Measurements from ENCODE around the gene CNTN4. TPM values are rescaled to one million over a fixed set of nuclear protein-coding genes. Genes with fewer than 3 reads are reported as not detected.
"Not testable (repeated sequence)": the region's sequence is repeated elsewhere in the genome, so short reads cannot be mapped to it uniquely, and the experiment has no call there.

Gene CNTN4
- total RNA-seq, 1 donor from 2014 or later: 56.9 TPM

GRCh38 chr3:2807514-2807913, 708.8 kb downstream of the CNTN4 start:
- no peak for DNase-seq

- no peak for DNase-seq
These were observed 712.1 kb downstream of the CNTN4 start for GRCh38 chr3:2810723-2811122.

- no peak for DNase-seq
These were observed 720.9 kb downstream of the CNTN4 start for GRCh38 chr3:2819571-2819970.

- not testable (repeated sequence) for DNase-seq
These were observed 722.3 kb downstream of the CNTN4 start for GRCh38 chr3:2820982-2821381.

- no peak for DNase-seq
These were observed 723.9 kb downstream of the CNTN4 start for GRCh38 chr3:2822611-2823010.

GRCh38 chr3:2823031-2823430, 724.4 kb downstream of the CNTN4 start:
- no peak for DNase-seq

- no peak for DNase-seq
These were observed 725.0 kb downstream of the CNTN4 start for GRCh38 chr3:2823437-2824211.

GRCh38 chr3:2826036-2826435, 727.4 kb downstream of the CNTN4 start:
- no peak for DNase-seq

GRCh38 chr3:2826453-2826852, 727.8 kb downstream of the CNTN4 start:
- DNase-seq: no peak

GRCh38 chr3:2837239-2837638, 738.6 kb downstream of the CNTN4 start:
- peak; percentile 8 for DNase-seq

GRCh38 chr3:2837910-2838309, 739.2 kb downstream of the CNTN4 start:
- DNase-seq: no peak

GRCh38 chr3:2838546-2839157, 740.0 kb downstream of the CNTN4 start:
- no peak for DNase-seq

GRCh38 chr3:2839876-2840275, 741.2 kb downstream of the CNTN4 start:
- no peak for DNase-seq

GRCh38 chr3:2847062-2847841, 748.6 kb downstream of the CNTN4 start:
- DNase-seq: no peak

- no peak for DNase-seq
These were observed 750.4 kb downstream of the CNTN4 start for GRCh38 chr3:2849092-2849491.

- DNase-seq: no peak
These were observed 752.0 kb downstream of the CNTN4 start for GRCh38 chr3:2850701-2851100.

GRCh38 chr3:2851361-2851760, 752.7 kb downstream of the CNTN4 start:
- DNase-seq: no peak

GRCh38 chr3:2851835-2852234, 753.2 kb downstream of the CNTN4 start:
- no peak for DNase-seq

- DNase-seq: no peak
These were observed 755.0 kb downstream of the CNTN4 start for GRCh38 chr3:2853651-2854050.

- DNase-seq: no peak
These were observed 757.8 kb downstream of the CNTN4 start for GRCh38 chr3:2856138-2857133.

GRCh38 chr3:2860626-2861025, 762.0 kb downstream of the CNTN4 start:
- no peak for DNase-seq

GRCh38 chr3:2861120-2861519, 762.5 kb downstream of the CNTN4 start:
- DNase-seq: no peak

Data from occipital lobe (tissue), 2 donors.